Bronchial epithelial cell (primary cell): ENCODE data around the gene METTL22. TPM values are rescaled to one million over a fixed set of nuclear protein-coding genes. Genes with fewer than 3 reads are reported as not detected.
A peak's percentile ranks its signal among the peaks of the same experiment; 100 is the strongest.

Experiments used
- DNase-seq: peaks from one replicate; pipeline ENCODE4 v3.0.0-alpha.2; 2010; ENCODE audit warnings: low read depth
- FAIRE-seq: peaks from 2 replicates; lab custom pipeline; 2011; peaks lifted over from hg19 to GRCh38; lab: Jason Lieb, UNC
- H3K27me3 ChIP-seq: 2 replicates; pipeline ENCODE4 v1.5.1; 2011; ENCODE audit warnings: low read length; ENCODE audit not compliant: control insufficient read depth, insufficient read depth
- H3K36me3 ChIP-seq: 2 replicates; pipeline ENCODE4 v1.5.1; 2011; ENCODE audit warnings: low read length; ENCODE audit not compliant: control insufficient read depth, insufficient read depth
- H3K4me3 ChIP-seq: 2 replicates; pipeline ENCODE4 v1.5.1; 2011; ENCODE audit warnings: mild to moderate bottlenecking, low read depth, low read length, control low read depth
- total RNA-seq: library from RNA; depleted of rRNA; stranded (reverse); fragments of >200 nt; gene quantifications from 2 replicates; pipeline ENCODE4 v1.2.1, GENCODE V29; 2014
- TF ChIP-seq, protein P1 (sequence below): IDR thresholded peaks from 2 replicates; pipeline ENCODE4 v1.5.1; 2011; ENCODE audit warnings: mild to moderate bottlenecking, moderate library complexity, low read length, control low read depth, inconsistent platforms; ENCODE audit not compliant: insufficient read depth, severe bottlenecking

The METTL22 gene
- total RNA-seq, 1 donor from 2014 or later = 14.5 TPM

DNA sequence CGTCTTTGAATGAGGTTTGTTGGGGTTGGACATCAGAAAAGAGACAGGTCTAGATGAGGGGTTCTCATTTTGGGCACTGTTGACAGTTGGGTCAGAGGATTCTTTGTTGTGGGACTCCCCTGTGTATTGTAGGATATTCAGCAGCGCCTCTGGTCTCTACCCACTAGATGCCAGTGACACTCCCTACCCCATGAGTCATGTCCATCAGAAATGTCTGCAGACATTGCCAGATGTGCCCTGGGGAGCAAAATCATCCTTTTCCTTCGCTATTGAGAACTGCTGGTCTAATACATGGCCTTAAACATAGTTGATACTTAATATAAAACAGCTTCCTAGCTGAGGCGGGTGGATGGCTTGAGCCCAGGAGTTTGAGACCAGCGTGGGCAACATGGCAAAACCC is 56.0 kb downstream of the METTL22 start:
- DNase-seq (peak; percentile 76), FAIRE-seq (no peak)
- Histone ChIP-seq H3K4me3 (no peak overlapping the region), H3K36me3 (no peaks in the 10 kb centered on the region), H3K27me3 (no peaks in the 10 kb centered on the region)
- TF ChIP-seq, protein P1, sequence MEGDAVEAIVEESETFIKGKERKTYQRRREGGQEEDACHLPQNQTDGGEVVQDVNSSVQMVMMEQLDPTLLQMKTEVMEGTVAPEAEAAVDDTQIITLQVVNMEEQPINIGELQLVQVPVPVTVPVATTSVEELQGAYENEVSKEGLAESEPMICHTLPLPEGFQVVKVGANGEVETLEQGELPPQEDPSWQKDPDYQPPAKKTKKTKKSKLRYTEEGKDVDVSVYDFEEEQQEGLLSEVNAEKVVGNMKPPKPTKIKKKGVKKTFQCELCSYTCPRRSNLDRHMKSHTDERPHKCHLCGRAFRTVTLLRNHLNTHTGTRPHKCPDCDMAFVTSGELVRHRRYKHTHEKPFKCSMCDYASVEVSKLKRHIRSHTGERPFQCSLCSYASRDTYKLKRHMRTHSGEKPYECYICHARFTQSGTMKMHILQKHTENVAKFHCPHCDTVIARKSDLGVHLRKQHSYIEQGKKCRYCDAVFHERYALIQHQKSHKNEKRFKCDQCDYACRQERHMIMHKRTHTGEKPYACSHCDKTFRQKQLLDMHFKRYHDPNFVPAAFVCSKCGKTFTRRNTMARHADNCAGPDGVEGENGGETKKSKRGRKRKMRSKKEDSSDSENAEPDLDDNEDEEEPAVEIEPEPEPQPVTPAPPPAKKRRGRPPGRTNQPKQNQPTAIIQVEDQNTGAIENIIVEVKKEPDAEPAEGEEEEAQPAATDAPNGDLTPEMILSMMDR = no peak

DNA sequence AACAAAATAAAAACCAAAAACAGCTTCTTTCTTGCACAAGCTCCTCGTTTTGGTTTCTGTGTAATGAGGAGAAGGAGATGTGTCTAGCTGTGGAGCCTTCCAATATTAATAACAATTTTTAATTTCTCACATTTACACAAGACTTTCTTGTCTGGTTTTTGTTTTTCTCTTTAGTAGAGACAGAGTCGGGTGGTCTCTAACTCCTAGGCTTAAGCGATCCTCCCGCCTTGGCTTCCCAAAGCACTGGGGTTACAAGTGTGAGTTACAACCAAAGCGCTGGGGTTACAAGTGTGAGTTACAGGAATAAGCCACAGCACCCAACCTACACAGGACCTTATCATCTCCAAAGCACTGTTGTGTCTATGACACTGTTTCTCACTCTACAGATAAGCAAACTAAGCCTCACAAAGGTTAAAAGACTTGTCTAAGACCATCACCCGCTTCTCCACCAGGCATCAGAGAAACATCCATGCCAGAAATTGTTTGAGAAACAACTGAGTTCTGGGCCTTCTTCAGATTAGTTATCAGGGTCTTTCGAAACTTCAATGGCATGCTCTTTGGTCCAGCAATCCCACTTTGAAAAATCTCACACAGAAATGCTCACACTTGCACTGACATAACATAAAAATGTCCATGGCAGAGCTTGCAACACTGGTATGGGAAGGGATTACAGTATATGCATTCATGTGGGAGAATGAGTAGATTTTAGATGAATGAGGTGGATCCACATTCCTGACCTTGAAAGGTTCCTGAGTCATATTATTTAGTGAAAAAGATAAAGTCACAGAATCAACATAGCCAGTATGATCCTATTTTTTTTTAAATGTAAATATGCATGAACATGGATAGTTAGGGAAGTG is 56.8 kb downstream of the METTL22 start:
- peak; percentile 94 for DNase-seq

DNA sequence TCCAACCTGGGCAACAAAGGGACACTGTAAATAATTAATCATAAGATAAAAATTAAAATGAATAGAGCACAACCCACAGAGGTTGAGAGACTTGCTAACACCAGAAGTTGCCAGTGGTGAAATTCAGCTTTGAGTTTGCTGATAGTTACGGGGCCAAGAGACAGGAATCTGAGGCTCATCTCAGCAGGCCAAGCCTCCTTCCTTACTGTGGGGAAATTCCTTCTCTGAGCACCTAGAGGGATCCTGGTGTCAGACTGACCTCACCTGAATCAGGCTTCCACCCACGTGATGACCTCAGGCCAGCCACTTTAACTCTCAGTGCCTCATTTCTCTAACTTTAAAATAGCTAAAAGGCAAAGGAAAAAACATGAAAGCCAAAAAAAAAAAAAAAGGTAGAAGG is 57.7 kb downstream of the METTL22 start:
- no peak for FAIRE-seq
- TF ChIP-seq, protein P1 = no peak
- no peaks in the 10 kb centered on the region for H3K36me3 ChIP-seq
- no peaks in the 10 kb centered on the region for H3K27me3 ChIP-seq
- peak; percentile 72 for DNase-seq
- no peak overlapping the region for H3K4me3 ChIP-seq

More for the DNA sequence above, 56.8 kb downstream of the METTL22 start:
- TF ChIP-seq, protein P1 = no peak
- no peaks in the 10 kb centered on the region for H3K36me3 ChIP-seq
- H3K27me3 ChIP-seq = no peaks in the 10 kb centered on the region
- H3K4me3 ChIP-seq = no peak overlapping the region
- FAIRE-seq = no peak

DNA sequence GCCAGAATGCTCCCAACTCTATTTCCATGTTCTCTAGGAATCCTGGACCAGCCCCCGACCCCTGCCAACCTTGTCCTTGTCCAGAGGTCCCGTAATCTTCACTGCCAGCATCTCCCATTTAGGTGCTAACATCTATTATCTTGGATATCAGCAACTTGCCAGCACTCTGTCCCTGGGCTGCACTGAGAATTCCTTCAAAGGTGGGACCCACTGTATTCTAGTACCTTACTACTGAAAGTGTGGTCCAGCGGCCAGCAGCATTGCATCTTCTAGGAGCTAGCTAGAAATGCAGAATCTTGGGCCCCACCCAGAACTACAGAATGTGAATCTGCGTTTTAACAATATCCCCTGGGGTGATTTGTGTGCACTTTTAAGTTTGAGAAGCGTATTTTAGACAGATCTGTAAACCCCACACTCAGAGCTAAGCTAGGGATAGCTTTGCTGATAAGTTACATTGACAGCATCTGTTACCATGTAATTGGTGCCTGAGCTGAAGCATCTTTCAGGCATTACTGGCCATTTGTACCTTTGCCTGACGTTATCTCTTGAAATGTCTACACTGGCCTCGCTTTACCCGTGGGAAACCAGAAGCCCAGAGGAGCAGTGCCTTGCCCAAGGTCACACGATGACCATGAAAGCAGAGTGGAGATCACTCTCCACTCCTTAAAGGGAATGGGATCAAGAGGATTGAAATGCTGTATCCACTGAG is 61.2 kb downstream of the METTL22 start:
- TF ChIP-seq, protein P1 = no peak
- H3K36me3 ChIP-seq = no peaks in the 10 kb centered on the region
- DNase-seq (no peak), FAIRE-seq (no peak)
- no peak overlapping the region for H3K4me3 ChIP-seq
- no peaks in the 10 kb centered on the region for H3K27me3 ChIP-seq

DNA sequence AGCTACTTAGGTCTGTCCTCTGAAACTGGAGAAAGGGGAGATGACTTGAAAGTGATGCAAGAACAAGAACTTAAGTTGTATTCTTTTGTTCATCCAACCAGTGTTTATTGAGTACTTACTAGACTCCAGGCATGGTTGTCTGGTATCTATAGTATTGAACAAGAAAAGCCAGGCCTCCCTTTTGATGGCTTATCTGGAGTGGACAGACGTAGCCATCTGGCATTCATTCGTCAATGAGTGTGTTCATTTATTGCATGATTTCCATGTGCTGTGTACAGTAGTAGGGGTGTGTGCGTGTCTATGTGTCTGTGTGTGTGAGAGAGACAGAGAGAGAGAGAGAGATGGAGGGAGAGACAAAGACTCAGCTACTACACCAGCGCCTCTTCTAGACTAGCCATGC is 62.1 kb downstream of the METTL22 start:
- Histone ChIP-seq H3K4me3 (no peak overlapping the region), H3K36me3 (no peaks in the 10 kb centered on the region), H3K27me3 (no peaks in the 10 kb centered on the region)
- DNase-seq = no peak
- TF ChIP-seq, protein P1 = no peak
- no peak for FAIRE-seq
